IMR-90 (cell line): Measurements from ENCODE around the gene MGAT5. TPM values are rescaled to one million over a fixed set of nuclear protein-coding genes. Genes with fewer than 3 reads are reported as not detected.

Experiments
- ATAC-seq: fragments of 200-7000 bp; cut with Tn5 transposase; 2 replicates; pipeline ENCODE4 v1.9.1; 2020; ENCODE audit warnings: low read depth, mild to moderate bottlenecking, moderate library complexity
- BruUV-seq: library from RNA; stranded (reverse); fragments of 400-500 nt; replicated peaks from 2 replicates; lab custom pipeline; 2021; lab: Mats Ljungman, UMichigan
- CTCF ChIA-PET: fragments of 300-600 bp; formaldehyde crosslinking; extraction: SDS; loops from one replicate; lab custom pipeline; 2021; ENCODE audit warnings: antibody characterized with exemption; lab: Yijun Ruan, JAX
- POLR2A ChIA-PET: fragments of 300-600 bp; sonication (Branson Sonifier 250); formaldehyde crosslinking; loops from one replicate; lab custom pipeline; 2022; ENCODE audit warnings: antibody characterized with exemption; ENCODE audit not compliant: unreplicated experiment; lab: Charles Lee
- DNase-seq: peaks from one replicate; pipeline ENCODE4 v3.0.0; 2013
- H2AFZ ChIP-seq: replicated peaks from 2 replicates; pipeline ENCODE3; 2013; ENCODE audit warnings: low read length, mild to moderate bottlenecking; ENCODE audit not compliant: poor library complexity
- H2AK5ac ChIP-seq: 2 replicates; pipeline ENCODE4 v1.6.1; 2013; ENCODE audit warnings: low read depth, low read length, inconsistent platforms
- H2AK9ac ChIP-seq: replicated peaks from 2 replicates; pipeline ENCODE3; 2013; ENCODE audit warnings: mild to moderate bottlenecking, low read depth, low read length, moderate library complexity; ENCODE audit not compliant: poor library complexity
- H2BK120ac ChIP-seq: 2 replicates; pipeline ENCODE4 v1.6.1; 2013; ENCODE audit warnings: low read depth, low read length, inconsistent platforms
- H2BK15ac ChIP-seq: 3 replicates; pipeline ENCODE4 v1.6.1; 2013; ENCODE audit warnings: low read depth, low read length, inconsistent platforms
- H2BK20ac ChIP-seq: 2 replicates; pipeline ENCODE4 v1.6.1; 2013; ENCODE audit warnings: low read depth, mild to moderate bottlenecking, inconsistent platforms, low read length, moderate library complexity
- H2BK5ac ChIP-seq: 2 replicates; pipeline ENCODE4 v1.6.1; 2013; ENCODE audit warnings: mild to moderate bottlenecking, low read depth, low read length, inconsistent platforms; ENCODE audit not compliant: poor library complexity, severe bottlenecking
- H3K14ac ChIP-seq: replicated peaks from 2 replicates; pipeline ENCODE4 v1.6.1; 2013; ENCODE audit warnings: low read depth, low read length, inconsistent platforms
- H3K18ac ChIP-seq: 2 replicates; pipeline ENCODE4 v1.6.1; 2013; ENCODE audit warnings: low read depth, low read length, control low read depth
- H3K23ac ChIP-seq: 2 replicates; pipeline ENCODE4 v1.6.1; 2013; ENCODE audit warnings: low read depth, low read length, inconsistent platforms
- H3K27ac ChIP-seq: 2 replicates; pipeline ENCODE4 v1.5.1; 2013; ENCODE audit warnings: mild to moderate bottlenecking, control low read depth, low read length; ENCODE audit not compliant: insufficient read depth
- H3K27me3 ChIP-seq: 2 replicates; pipeline ENCODE4 v1.6.1; 2013; ENCODE audit warnings: low read length; ENCODE audit not compliant: control insufficient read depth, insufficient read depth
- H3K36me3 ChIP-seq: 2 replicates; pipeline ENCODE4 v1.6.1; 2013; ENCODE audit warnings: low read length, mixed read lengths; ENCODE audit not compliant: control insufficient read depth, insufficient read depth
- H3K4ac ChIP-seq: 2 replicates; pipeline ENCODE4 v1.6.1; 2013; ENCODE audit warnings: low read depth, low read length, inconsistent platforms
- H3K4me1 ChIP-seq: 2 replicates; pipeline ENCODE4 v1.6.1; 2013; ENCODE audit warnings: low read length, mixed read lengths; ENCODE audit not compliant: control insufficient read depth, insufficient read depth
- H3K4me2 ChIP-seq: 2 replicates; pipeline ENCODE4 v1.6.1; 2013; ENCODE audit warnings: low read depth, mild to moderate bottlenecking, control low read depth, low read length, moderate library complexity
- H3K4me3 ChIP-seq: 2 replicates; pipeline ENCODE4 v1.5.1; 2013; ENCODE audit warnings: low read depth, mild to moderate bottlenecking, control low read depth, low read length, moderate library complexity; ENCODE audit not compliant: insufficient read depth
- H3K56ac ChIP-seq: 2 replicates; pipeline ENCODE4 v1.6.1; 2013; ENCODE audit warnings: low read length, inconsistent platforms; ENCODE audit not compliant: insufficient read depth; ENCODE audit errors: extremely low read depth
- H3K79me1 ChIP-seq, 2 experiments: 2 replicates each; pipeline ENCODE4 v1.6.1; 2013; ENCODE audit warnings: low read length in 2 of 2, inconsistent platforms in 1 of 2, low read depth in 1 of 2
- H3K9ac ChIP-seq: 2 replicates; pipeline ENCODE4 v1.6.1; 2013; ENCODE audit warnings: low read depth, low read length, control low read depth
- H3K9me1 ChIP-seq: 2 replicates; pipeline ENCODE4 v1.6.1; 2013; ENCODE audit warnings: low read length, inconsistent platforms; ENCODE audit not compliant: insufficient read depth
- H3K9me3 ChIP-seq: 2 replicates; pipeline ENCODE4 v1.6.1; 2013; ENCODE audit warnings: low read length; ENCODE audit not compliant: control insufficient read depth, insufficient read depth
- H4K20me1 ChIP-seq: 2 replicates; pipeline ENCODE4 v1.6.1; 2013; ENCODE audit warnings: low read length, inconsistent platforms; ENCODE audit not compliant: insufficient read depth
- H4K5ac ChIP-seq: 2 replicates; pipeline ENCODE4 v1.6.1; 2013; ENCODE audit warnings: mild to moderate bottlenecking, low read depth, low read length, control low read depth
- H4K8ac ChIP-seq, 2 experiments: 2 replicates each; pipeline ENCODE4 v1.6.1; 2013; ENCODE audit warnings: low read depth in 2 of 2, low read length in 2 of 2, control low read depth in 1 of 2, inconsistent platforms in 1 of 2
- H4K91ac ChIP-seq: 2 replicates; pipeline ENCODE4 v1.6.1; 2013; ENCODE audit warnings: low read depth, low read length, inconsistent platforms; ENCODE audit not compliant: insufficient read depth
- BHLHE40 ChIP-seq: fragments of 150-350 bp; IDR thresholded peaks from 2 replicates; pipeline ENCODE4 v1.6.1; 2016; ENCODE audit warnings: mild to moderate bottlenecking, low read depth, low read length
- CEBPB ChIP-seq: IDR thresholded peaks from 2 replicates; pipeline ENCODE4 v1.6.1; 2012; ENCODE audit warnings: low read depth, low read length, improper control_type of control experiment
- CHD1 ChIP-seq: IDR thresholded peaks from 2 replicates; pipeline ENCODE4 v1.6.1; 2012; ENCODE audit warnings: low read depth, low read length, improper control_type of control experiment
- ELK1 ChIP-seq: fragments of 150-350 bp; IDR thresholded peaks from 2 replicates; pipeline ENCODE4 v1.6.1; 2016; ENCODE audit warnings: low read depth, mild to moderate bottlenecking, low read length, moderate library complexity, borderline replicate concordance
- FOS ChIP-seq: fragments of 150-350 bp; IDR thresholded peaks from 2 replicates; pipeline ENCODE4 v1.6.1; 2016; ENCODE audit warnings: low read depth, low read length
- MAFK ChIP-seq: IDR thresholded peaks from 2 replicates; pipeline ENCODE4 v1.6.1; 2012; ENCODE audit warnings: low read depth, low read length, improper control_type of control experiment
- MAZ ChIP-seq: IDR thresholded peaks from 2 replicates; pipeline ENCODE4 v1.6.1; 2012; ENCODE audit warnings: low read depth, mild to moderate bottlenecking, low read length, improper control_type of control experiment, moderate library complexity, borderline replicate concordance
- MXI1 ChIP-seq: IDR thresholded peaks from 2 replicates; pipeline ENCODE4 v1.6.1; 2012; ENCODE audit warnings: low read depth, mild to moderate bottlenecking, low read length, moderate library complexity, borderline replicate concordance
- NFE2L2 ChIP-seq: fragments of 150-350 bp; IDR thresholded peaks from 2 replicates; pipeline ENCODE4 v1.6.1; 2016; ENCODE audit warnings: low read depth, mild to moderate bottlenecking, low read length
- POLR2A ChIP-seq: IDR thresholded peaks from 2 replicates; pipeline ENCODE4 v1.6.1; 2012; ENCODE audit warnings: mild to moderate bottlenecking, low read depth, low read length
- RAD21 ChIP-seq: IDR thresholded peaks from 2 replicates; pipeline ENCODE4 v1.6.1; 2012; ENCODE audit warnings: low read length, improper control_type of control experiment
- RCOR1 ChIP-seq: IDR thresholded peaks from 2 replicates; pipeline ENCODE4 v1.6.1; 2012; ENCODE audit warnings: mild to moderate bottlenecking, low read length, improper control_type of control experiment; ENCODE audit not compliant: insufficient replicate concordance
- RFX5 ChIP-seq: IDR thresholded peaks from 2 replicates; pipeline ENCODE4 v1.8.0; 2012; ENCODE audit warnings: low read depth, mild to moderate bottlenecking, low read length, moderate library complexity
- SMC3 ChIP-seq: fragments of 150-350 bp; IDR thresholded peaks from 2 replicates; pipeline ENCODE4 v1.6.1; 2016; ENCODE audit warnings: low read depth, mild to moderate bottlenecking, antibody characterized with exemption, low read length, moderate library complexity
- WGBS, 2 experiments: methylation state at CpG; one replicate each; pipeline versions ENCODE4 v1.1.5 to v1.1.7; 2013; ENCODE audit warnings: missing lambda C conversion rate in 2 of 2; ENCODE audit not compliant: insufficient read length in 1 of 2; ENCODE audit errors: extremely low coverage in 2 of 2; 5-methylcytosine and 5-hydroxymethylcytosine counted together
- dilution Hi-C: fragments of 300-500 bp; cut with HindIII; formaldehyde crosslinking; loops from one replicate; pipeline ENCODE4 v1.14.3; 2018; ENCODE audit warnings: low sequenced_read_pairs; ENCODE audit not compliant: unreplicated experiment
- in situ Hi-C: fragments of 300-500 bp; cut with MboI; formaldehyde crosslinking; loops from 3 replicates; pipeline ENCODE4 v1.14.3; 2019; ENCODE audit warnings: low sequenced_read_pairs, inconsistent platforms, mixed read lengths
- intact Hi-C: fragments of 100-400 bp; cut with micrococcal nuclease; formaldehyde crosslinking; loops from 2 replicates; pipeline ENCODE4 v1.10.0; 2022
- polyA plus RNA-seq, 3 experiments: library from polyadenylated mRNA; depleted of rRNA; stranded (reverse); fragments of >200 nt; gene quantifications; 2 replicates each; pipeline ENCODE4 v1.2.3, GENCODE V29; 2012; ENCODE audit warnings: low replicate concordance in 1 of 3
- total RNA-seq: library from RNA; depleted of rRNA; stranded (reverse); fragments of >200 nt; gene quantifications from 2 replicates; pipeline ENCODE4 v1.2.3, GENCODE V29; 2012
- TF ChIP-seq, protein P1 (sequence below): fragments of 150-350 bp; IDR thresholded peaks from 2 replicates; pipeline ENCODE4 v1.6.1; 2017; ENCODE audit warnings: mild to moderate bottlenecking, antibody characterized with exemption, low read length, low read depth
- TF ChIP-seq, protein P2 (sequence below): conservative IDR thresholded peaks from 2 replicates; pipeline ENCODE4 v1.5.1; 2012; ENCODE audit warnings: mild to moderate bottlenecking, low read depth, low read length, improper control_type of control experiment

The MGAT5 gene
- total and polyA plus RNA-seq, 2 of the 4 experiments (the other 2 are of a cell fraction): 22.9 to 59.9 TPM

- WGBS, 2 experiments: 86% methylated on average over 1 of the region's 10 CpGs; no CpG with 5 or more reads in 1 of the 2 experiments
- H3K23ac ChIP-seq: no peak overlapping the region
- no peak overlapping the region for H3K4ac ChIP-seq
- H3K14ac ChIP-seq: no peak overlapping the region
- H3K27ac ChIP-seq: no peak overlapping the region
- BruUV-seq: no TSS peak
- DNase-seq (no peak), ATAC-seq (no peak)
- no peaks in the 10 kb centered on the region for H3K27me3 ChIP-seq
- no peak overlapping the region for H2BK5ac ChIP-seq
- H2AK5ac ChIP-seq: no peak overlapping the region
- H3K56ac ChIP-seq: no peak overlapping the region
- H3K9ac ChIP-seq: no peak overlapping the region
- no peaks in the 10 kb centered on the region for H3K9me3 ChIP-seq
- H4K8ac ChIP-seq: no peak overlapping the region
- peaks cover 34% of the 10 kb centered on the region for H3K36me3 ChIP-seq
- no peak overlapping the region for H2BK120ac ChIP-seq
- H2AK9ac ChIP-seq: peak overlapping the region; percentile 38
- H3K4me1 ChIP-seq: no peaks in the 10 kb centered on the region
- H4K91ac ChIP-seq: no peak overlapping the region
- intact Hi-C loops: no loop called here
- in situ Hi-C loops: loop anchor here (10.0 kb wide), 1 partner anchor 569 kb away; no protein-coding TSS in a partner anchor
- H3K4me2 ChIP-seq: no peak overlapping the region
- peaks cover 0 to 5% of the 10 kb centered on the region in 2 experiments; a peak in 1 of 4 replicates for H3K79me1 ChIP-seq
- H3K4me3 ChIP-seq: no peak overlapping the region
- H2BK15ac ChIP-seq: no peak overlapping the region
- 0 out of 2 replicates have a peak, but pooled peaks cover 4% of the 10 kb centered on the region for H3K9me1 ChIP-seq
- TF ChIP-seq MXI1 (no peak), RAD21 (no peak), MAFK (no peak), RCOR1 (no peak), FOS (no peak), POLR2A (no peak), NFE2L2 (no peak), MAZ (no peak), SMC3 (no peak), RFX5 (no peak), CHD1 (no peak), ELK1 (no peak), BHLHE40 (no peak), CEBPB (no peak)
- TF ChIP-seq, protein P1, sequence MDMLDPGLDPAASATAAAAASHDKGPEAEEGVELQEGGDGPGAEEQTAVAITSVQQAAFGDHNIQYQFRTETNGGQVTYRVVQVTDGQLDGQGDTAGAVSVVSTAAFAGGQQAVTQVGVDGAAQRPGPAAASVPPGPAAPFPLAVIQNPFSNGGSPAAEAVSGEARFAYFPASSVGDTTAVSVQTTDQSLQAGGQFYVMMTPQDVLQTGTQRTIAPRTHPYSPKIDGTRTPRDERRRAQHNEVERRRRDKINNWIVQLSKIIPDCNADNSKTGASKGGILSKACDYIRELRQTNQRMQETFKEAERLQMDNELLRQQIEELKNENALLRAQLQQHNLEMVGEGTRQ: no peak
- TF ChIP-seq, protein P2, sequence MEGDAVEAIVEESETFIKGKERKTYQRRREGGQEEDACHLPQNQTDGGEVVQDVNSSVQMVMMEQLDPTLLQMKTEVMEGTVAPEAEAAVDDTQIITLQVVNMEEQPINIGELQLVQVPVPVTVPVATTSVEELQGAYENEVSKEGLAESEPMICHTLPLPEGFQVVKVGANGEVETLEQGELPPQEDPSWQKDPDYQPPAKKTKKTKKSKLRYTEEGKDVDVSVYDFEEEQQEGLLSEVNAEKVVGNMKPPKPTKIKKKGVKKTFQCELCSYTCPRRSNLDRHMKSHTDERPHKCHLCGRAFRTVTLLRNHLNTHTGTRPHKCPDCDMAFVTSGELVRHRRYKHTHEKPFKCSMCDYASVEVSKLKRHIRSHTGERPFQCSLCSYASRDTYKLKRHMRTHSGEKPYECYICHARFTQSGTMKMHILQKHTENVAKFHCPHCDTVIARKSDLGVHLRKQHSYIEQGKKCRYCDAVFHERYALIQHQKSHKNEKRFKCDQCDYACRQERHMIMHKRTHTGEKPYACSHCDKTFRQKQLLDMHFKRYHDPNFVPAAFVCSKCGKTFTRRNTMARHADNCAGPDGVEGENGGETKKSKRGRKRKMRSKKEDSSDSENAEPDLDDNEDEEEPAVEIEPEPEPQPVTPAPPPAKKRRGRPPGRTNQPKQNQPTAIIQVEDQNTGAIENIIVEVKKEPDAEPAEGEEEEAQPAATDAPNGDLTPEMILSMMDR: no peak
- ChIA-PET POLR2A (no interaction called here), CTCF (no interaction called here)
- H4K5ac ChIP-seq: no peak overlapping the region
- no peak overlapping the region for H3K18ac ChIP-seq
- no peak overlapping the region for H2BK20ac ChIP-seq
- H4K20me1 ChIP-seq: no peaks in the 10 kb centered on the region
- dilution Hi-C loops: no loop called here
- no peak overlapping the region for H2AFZ ChIP-seq
Observed at GRCh38 chr2:134453973-134454372, 200.1 kb downstream of the MGAT5 start.
